B cell (primary cell): ENCODE results near the gene CTRL.

Experiments
- EZH2 ChIP-seq: IDR thresholded peaks from 2 replicates; pipeline ENCODE4 v1.6.1; 2012; ENCODE audit warnings: borderline replicate concordance, low read depth, mild to moderate bottlenecking, moderate library complexity, low read length; ENCODE audit not compliant: insufficient read depth, poor library complexity, severe bottlenecking
- TF ChIP-seq, protein P1 (sequence below): fragments of 200-600 bp; IDR thresholded peaks from one replicate; pipeline ENCODE4 v1.8.0; 2022; ENCODE audit warnings: antibody characterized with exemption, mild to moderate bottlenecking

GRCh38 chr16:67917140-67917851, 14.4 kb downstream of the CTRL start:
- TF ChIP-seq, protein P1, sequence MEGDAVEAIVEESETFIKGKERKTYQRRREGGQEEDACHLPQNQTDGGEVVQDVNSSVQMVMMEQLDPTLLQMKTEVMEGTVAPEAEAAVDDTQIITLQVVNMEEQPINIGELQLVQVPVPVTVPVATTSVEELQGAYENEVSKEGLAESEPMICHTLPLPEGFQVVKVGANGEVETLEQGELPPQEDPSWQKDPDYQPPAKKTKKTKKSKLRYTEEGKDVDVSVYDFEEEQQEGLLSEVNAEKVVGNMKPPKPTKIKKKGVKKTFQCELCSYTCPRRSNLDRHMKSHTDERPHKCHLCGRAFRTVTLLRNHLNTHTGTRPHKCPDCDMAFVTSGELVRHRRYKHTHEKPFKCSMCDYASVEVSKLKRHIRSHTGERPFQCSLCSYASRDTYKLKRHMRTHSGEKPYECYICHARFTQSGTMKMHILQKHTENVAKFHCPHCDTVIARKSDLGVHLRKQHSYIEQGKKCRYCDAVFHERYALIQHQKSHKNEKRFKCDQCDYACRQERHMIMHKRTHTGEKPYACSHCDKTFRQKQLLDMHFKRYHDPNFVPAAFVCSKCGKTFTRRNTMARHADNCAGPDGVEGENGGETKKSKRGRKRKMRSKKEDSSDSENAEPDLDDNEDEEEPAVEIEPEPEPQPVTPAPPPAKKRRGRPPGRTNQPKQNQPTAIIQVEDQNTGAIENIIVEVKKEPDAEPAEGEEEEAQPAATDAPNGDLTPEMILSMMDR = no peak
- no peak for TF ChIP-seq EZH2
